Skin epidermis (tissue), 12 donors: ENCODE data around the gene SC5D.
A peak's percentile ranks its signal among the peaks of the same experiment; 100 is the strongest.

Source experiments
- H3K27ac ChIP-seq, 21 experiments: fragments of 200-600 bp; sonication (generic) in 11 of 21; one replicate each; pipeline ENCODE4 v1.5.0; 2020; ENCODE audit warnings: mild to moderate bottlenecking in 3 of 21, inconsistent platforms in 2 of 21, moderate library complexity in 2 of 21
- H3K4me3 ChIP-seq, 7 experiments: fragments of 200-600 bp; sonication (generic) in 2 of 7; one replicate each; pipeline ENCODE4 v1.5.0; 2020; ENCODE audit warnings: inconsistent platforms in 2 of 7, mild to moderate bottlenecking in 2 of 7, moderate library complexity in 1 of 7

Gene SC5D

GRCh38 chr11:121292495-121293287 lies at the start of gene SC5D:
Gene SC5D (plus strand): TSS chr11:121292771. CDS start chr11:121303376, 10,605 bp downstream.
- peak within 1 kb of the TSS; percentile 8 to 92 (median 85) for H3K27ac ChIP-seq
- peak within 1 kb of the TSS; percentile 58 to 90 (median 71) for H3K4me3 ChIP-seq

GRCh38 chr11:121244884-121245283 lies 47.7 kb upstream of the SC5D start:
- Histone ChIP-seq H3K4me3 (no peak overlapping the region), H3K27ac (no peak overlapping the region)

GRCh38 chr11:121246021-121246768 lies 46.4 kb upstream of the SC5D start:
- Histone ChIP-seq H3K27ac (no peak overlapping the region), H3K4me3 (no peak overlapping the region)

GRCh38 chr11:121246769-121247035 lies 45.9 kb upstream of the SC5D start:
- no peak overlapping the region for H3K4me3 ChIP-seq
- no peak overlapping the region for H3K27ac ChIP-seq

- Histone ChIP-seq H3K27ac (no peak overlapping the region), H3K4me3 (no peak overlapping the region)
Observed at GRCh38 chr11:121248496-121248895, 44.1 kb upstream of the SC5D start.

GRCh38 chr11:121249039-121249663 lies 43.4 kb upstream of the SC5D start:
- Histone ChIP-seq H3K27ac (peak overlapping the region in 2 of 21 experiments; percentile 2 to 3), H3K4me3 (no peak overlapping the region)

GRCh38 chr11:121250843-121251242 lies 41.7 kb upstream of the SC5D start:
- no peak overlapping the region for H3K27ac ChIP-seq
- H3K4me3 ChIP-seq: no peak overlapping the region

- H3K27ac ChIP-seq: peak overlapping the region in 1 of 21 experiments; percentile 56
Observed at GRCh38 chr11:121253951-121254350, 38.6 kb upstream of the SC5D start.

GRCh38 chr11:121254756-121255155 lies 37.8 kb upstream of the SC5D start:
- no peak overlapping the region for H3K4me3 ChIP-seq

More at GRCh38 chr11:121253951-121254350, 38.6 kb upstream of the SC5D start:
- H3K4me3 ChIP-seq: no peak overlapping the region

GRCh38 chr11:121255473-121256125 lies 37.0 kb upstream of the SC5D start:
- H3K4me3 ChIP-seq: no peak overlapping the region
- no peak overlapping the region for H3K27ac ChIP-seq

More at GRCh38 chr11:121254756-121255155, 37.8 kb upstream of the SC5D start:
- H3K27ac ChIP-seq: no peak overlapping the region

- no peak overlapping the region for H3K4me3 ChIP-seq
- peak overlapping the region in 1 of 21 experiments; percentile 56 for H3K27ac ChIP-seq
Observed at GRCh38 chr11:121257289-121257688, 35.3 kb upstream of the SC5D start.

GRCh38 chr11:121257976-121258375 lies 34.6 kb upstream of the SC5D start:
- no peak overlapping the region for H3K4me3 ChIP-seq
- H3K27ac ChIP-seq: peak overlapping the region in 2 of 21 experiments; percentile 9 to 37

- Histone ChIP-seq H3K27ac (no peak overlapping the region), H3K4me3 (no peak overlapping the region)
Observed at GRCh38 chr11:121265586-121265985, 27.0 kb upstream of the SC5D start.

GRCh38 chr11:121268581-121268980 lies 24.0 kb upstream of the SC5D start:
- H3K27ac ChIP-seq: no peak overlapping the region
- H3K4me3 ChIP-seq: no peak overlapping the region

- H3K27ac ChIP-seq: no peak overlapping the region
- H3K4me3 ChIP-seq: no peak overlapping the region
Observed at GRCh38 chr11:121270001-121270678, 22.4 kb upstream of the SC5D start.

- Histone ChIP-seq H3K27ac (no peak overlapping the region), H3K4me3 (no peak overlapping the region)
Observed at GRCh38 chr11:121274332-121274991, 18.1 kb upstream of the SC5D start.

- H3K27ac ChIP-seq: peak overlapping the region in 12 of 21 experiments; percentile 20 to 73 (median 62)
- no peak overlapping the region for H3K4me3 ChIP-seq
Observed at GRCh38 chr11:121281698-121282097, 10.9 kb upstream of the SC5D start.

GRCh38 chr11:121282386-121282785 lies 10.2 kb upstream of the SC5D start:
- peak overlapping the region in 2 of 21 experiments; percentile 59 to 72 for H3K27ac ChIP-seq
- no peak overlapping the region for H3K4me3 ChIP-seq

GRCh38 chr11:121282886-121283502 lies 9.6 kb upstream of the SC5D start:
- H3K4me3 ChIP-seq: no peak overlapping the region

More at GRCh38 chr11:121282886-121283502, 9.6 kb upstream of the SC5D start:
- no peak overlapping the region for H3K27ac ChIP-seq
